HepG2 (cell line): ENCODE data around the gene CAPN9. TPM values are rescaled to one million over a fixed set of nuclear protein-coding genes. Genes with fewer than 3 reads are reported as not detected.

Experiments used
- ATRX ChIP-seq: sonication (generic); formaldehyde crosslinking; IDR thresholded peaks from 2 replicates; pipeline ENCODE4 v1.4.0; 2020; ENCODE audit warnings: missing genetic modification reagents, borderline replicate concordance
- CAMTA2 ChIP-seq: sonication (generic); formaldehyde crosslinking; IDR thresholded peaks from 2 replicates; pipeline ENCODE4 v1.4.0; 2020; ENCODE audit warnings: mild to moderate bottlenecking, missing genetic modification reagents, borderline replicate concordance
- CBFB ChIP-seq: sonication (generic); formaldehyde crosslinking; IDR thresholded peaks from 2 replicates; pipeline ENCODE4 v1.4.0; 2020; ENCODE audit warnings: missing genetic modification reagents
- CEBPB ChIP-seq: IDR thresholded peaks from 2 replicates; pipeline ENCODE4 v1.6.1; 2011; ENCODE audit warnings: low read depth, low read length, improper control_type of control experiment, borderline replicate concordance
- CHCHD3 ChIP-seq: sonication (generic); formaldehyde crosslinking; IDR thresholded peaks from 2 replicates; pipeline ENCODE4 v1.8.0; 2022; ENCODE audit warnings: mild to moderate bottlenecking, missing genetic modification reagents, moderate library complexity
- ELF1 ChIP-seq: sonication (generic); formaldehyde crosslinking; IDR thresholded peaks from 2 replicates; pipeline ENCODE4 v1.4.0; 2020; ENCODE audit warnings: missing genetic modification reagents
- ETV6 ChIP-seq: sonication (generic); formaldehyde crosslinking; conservative IDR thresholded peaks from 2 replicates; pipeline ENCODE4 v1.4.0; 2020; ENCODE audit warnings: missing genetic modification reagents
- FOXK2 ChIP-seq: fragments of 450-650 bp; IDR thresholded peaks from 2 replicates; pipeline ENCODE4 v1.6.1; 2016
- KAT7 ChIP-seq: IDR thresholded peaks from 2 replicates; pipeline ENCODE4 v1.6.1; 2018; ENCODE audit warnings: borderline replicate concordance, missing compliant biosample characterization
- KDM1A ChIP-seq: IDR thresholded peaks from 2 replicates; pipeline ENCODE4 v1.6.1; 2016; ENCODE audit warnings: missing compliant biosample characterization
- KDM3A ChIP-seq: IDR thresholded peaks from 2 replicates; pipeline ENCODE4 v1.6.1; 2018; ENCODE audit warnings: low read depth, missing compliant biosample characterization
- MED8 ChIP-seq: sonication (generic); formaldehyde crosslinking; IDR thresholded peaks from 2 replicates; pipeline ENCODE4 v1.8.1; 2023; ENCODE audit warnings: mild to moderate bottlenecking, missing genetic modification reagents; ENCODE audit not compliant: insufficient replicate concordance
- NR2C2 ChIP-seq: sonication (generic); formaldehyde crosslinking; IDR thresholded peaks from 2 replicates; pipeline ENCODE4 v1.4.0; 2020; ENCODE audit warnings: missing genetic modification reagents, mild to moderate bottlenecking, moderate library complexity, borderline replicate concordance
- PAF1 ChIP-seq: IDR thresholded peaks from 2 replicates; pipeline ENCODE4 v1.6.1; 2016; ENCODE audit warnings: missing genetic modification reagents, missing compliant biosample characterization
- RAD51 ChIP-seq: fragments of 450-650 bp; IDR thresholded peaks from 2 replicates; pipeline ENCODE4 v1.6.1; 2016; ENCODE audit warnings: borderline replicate concordance
- SALL1 ChIP-seq: sonication (generic); formaldehyde crosslinking; IDR thresholded peaks from 2 replicates; pipeline ENCODE4 v1.8.0; 2022; ENCODE audit warnings: mild to moderate bottlenecking, missing genetic modification reagents
- SP140L ChIP-seq: sonication (generic); formaldehyde crosslinking; IDR thresholded peaks from 2 replicates; pipeline ENCODE4 v1.4.0; 2020; ENCODE audit warnings: missing genetic modification reagents, borderline replicate concordance
- SRSF9 ChIP-seq: fragments of 200-400 bp; formaldehyde crosslinking; IDR thresholded peaks from 2 replicates; pipeline ENCODE4 v1.6.1; 2018; ENCODE audit warnings: borderline replicate concordance, mild to moderate bottlenecking, low read depth, low read length; ENCODE audit not compliant: insufficient read depth, poor library complexity, severe bottlenecking
- STAG1 ChIP-seq: sonication (generic); formaldehyde crosslinking; IDR thresholded peaks from 2 replicates; pipeline ENCODE4 v1.4.0; 2020; ENCODE audit warnings: missing genetic modification reagents
- TOE1 ChIP-seq: sonication (generic); formaldehyde crosslinking; IDR thresholded peaks from 2 replicates; pipeline ENCODE4 v1.4.0; 2020; ENCODE audit warnings: mild to moderate bottlenecking, missing genetic modification reagents
- ZMYM2 ChIP-seq: sonication (generic); formaldehyde crosslinking; IDR thresholded peaks from 2 replicates; pipeline ENCODE4 v1.8.0; 2022; ENCODE audit warnings: mild to moderate bottlenecking, missing genetic modification reagents
- ZNF282 ChIP-seq: fragments of 450-650 bp; IDR thresholded peaks from 2 replicates; pipeline ENCODE4 v1.6.1; 2018; ENCODE audit not compliant: partially characterized antibody
- ZNF501 ChIP-seq: sonication (generic); formaldehyde crosslinking; IDR thresholded peaks from 2 replicates; pipeline ENCODE4 v1.5.1; 2020; ENCODE audit warnings: mild to moderate bottlenecking, moderate library complexity, missing genetic modification reagents
- ZNF543 ChIP-seq: sonication (generic); formaldehyde crosslinking; IDR thresholded peaks from 2 replicates; pipeline ENCODE4 v1.4.0; 2020; ENCODE audit warnings: mild to moderate bottlenecking, missing genetic modification reagents
- ZNF563 ChIP-seq: sonication (generic); formaldehyde crosslinking; IDR thresholded peaks from 2 replicates; pipeline ENCODE4 v1.8.0; 2022; ENCODE audit warnings: mild to moderate bottlenecking, moderate library complexity, missing genetic modification reagents
- ZNF75D ChIP-seq: sonication (generic); formaldehyde crosslinking; IDR thresholded peaks from 2 replicates; pipeline ENCODE4 v1.8.1; 2023; ENCODE audit warnings: missing genetic modification reagents, mild to moderate bottlenecking, borderline replicate concordance
- ZNF775 ChIP-seq: sonication (generic); formaldehyde crosslinking; IDR thresholded peaks from 2 replicates; pipeline ENCODE4 v1.4.0; 2020; ENCODE audit warnings: missing genetic modification reagents, mild to moderate bottlenecking, moderate library complexity, borderline replicate concordance
- polyA plus RNA-seq, 8 experiments: library from polyadenylated mRNA; depleted of rRNA in 3 of 8; stranded (reverse) in 7 of 8; unstranded in 1 of 8; fragments of >200 nt; fragmentation: Illumina TruSeq in 4 of 8; extraction: Trizol in 4 of 8; gene quantifications; 2 replicates each; pipeline versions ENCODE4 v1.2.1 to v1.2.3, GENCODE V29; 2011 to 2016; ENCODE audit warnings: low read depth in 4 of 8, missing spikeins in 1 of 8, mixed read lengths in 1 of 8; ENCODE audit not compliant: insufficient read depth in 1 of 8
- total RNA-seq, 5 experiments: library from RNA; depleted of rRNA; stranded (reverse); fragments of >200 nt; fragmentation: Illumina TruSeq; extraction: Trizol; gene quantifications; 2 replicates each; pipeline ENCODE4 v1.2.3, GENCODE V29; 2016; ENCODE audit warnings: low read depth in 1 of 5
- TF ChIP-seq, protein P1 (sequence below): sonication (generic); formaldehyde crosslinking; IDR thresholded peaks from 2 replicates; pipeline ENCODE4 v1.8.0; 2022; ENCODE audit warnings: mild to moderate bottlenecking, missing genetic modification reagents
- TF ChIP-seq, protein P2 (sequence below): sonication (generic); formaldehyde crosslinking; IDR thresholded peaks from 2 replicates; pipeline ENCODE4 v1.4.0; 2020; ENCODE audit warnings: missing genetic modification reagents
- TF ChIP-seq, protein P3 (sequence below): sonication (generic); formaldehyde crosslinking; conservative IDR thresholded peaks from 2 replicates; pipeline ENCODE4 v1.4.0; 2020; ENCODE audit warnings: missing genetic modification reagents

Gene CAPN9
- total and polyA plus RNA-seq, 2 of the 13 experiments (the other 11 are each of a cell fraction or from before 2014, with no cell fraction given), result 0.04 to 0.31 TPM

DNA sequence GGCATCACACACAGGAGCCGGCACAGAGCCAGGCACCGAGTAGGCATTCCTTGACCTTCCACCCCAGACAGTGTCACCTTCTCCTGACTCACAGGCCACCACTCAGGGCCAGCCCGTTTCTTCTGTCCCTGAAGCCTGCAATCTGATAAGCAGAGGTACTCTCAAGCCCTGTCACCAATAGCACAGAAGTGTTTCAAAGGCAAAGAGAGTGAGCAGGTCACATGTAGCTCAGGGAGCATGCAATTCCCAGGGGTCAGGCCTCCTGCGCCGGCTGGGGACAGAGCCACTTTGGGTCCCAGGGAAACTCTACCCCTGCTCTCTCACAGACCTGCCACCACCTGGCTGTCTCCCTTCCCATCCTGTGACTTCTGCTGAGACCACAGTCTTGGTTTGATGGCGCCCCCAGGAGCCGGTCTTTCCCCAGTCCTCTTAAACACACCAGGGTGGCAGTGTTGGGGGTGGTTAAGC, 13.2 kb downstream of the CAPN9 start (continued):
- no peak for TF ChIP-seq KDM1A (CRISPR knock-in tag)
- no peak for TF ChIP-seq SP140L (CRISPR knock-in tag)
- TF ChIP-seq ELF1 (CRISPR knock-in tag), result no peak
- TF ChIP-seq, protein P1, sequence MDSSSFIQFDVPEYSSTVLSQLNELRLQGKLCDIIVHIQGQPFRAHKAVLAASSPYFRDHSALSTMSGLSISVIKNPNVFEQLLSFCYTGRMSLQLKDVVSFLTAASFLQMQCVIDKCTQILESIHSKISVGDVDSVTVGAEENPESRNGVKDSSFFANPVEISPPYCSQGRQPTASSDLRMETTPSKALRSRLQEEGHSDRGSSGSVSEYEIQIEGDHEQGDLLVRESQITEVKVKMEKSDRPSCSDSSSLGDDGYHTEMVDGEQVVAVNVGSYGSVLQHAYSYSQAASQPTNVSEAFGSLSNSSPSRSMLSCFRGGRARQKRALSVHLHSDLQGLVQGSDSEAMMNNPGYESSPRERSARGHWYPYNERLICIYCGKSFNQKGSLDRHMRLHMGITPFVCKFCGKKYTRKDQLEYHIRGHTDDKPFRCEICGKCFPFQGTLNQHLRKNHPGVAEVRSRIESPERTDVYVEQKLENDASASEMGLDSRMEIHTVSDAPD (CRISPR knock-in tag), result no peak
- TF ChIP-seq ZNF282, result no peak
- peak; percentile 91 for TF ChIP-seq STAG1 (CRISPR knock-in tag)
- no peak for TF ChIP-seq CEBPB
- no peak for TF ChIP-seq ZNF775 (CRISPR knock-in tag)
- no peak for TF ChIP-seq ATRX (CRISPR knock-in tag)
- TF ChIP-seq RAD51, result no peak
- TF ChIP-seq, protein P2, sequence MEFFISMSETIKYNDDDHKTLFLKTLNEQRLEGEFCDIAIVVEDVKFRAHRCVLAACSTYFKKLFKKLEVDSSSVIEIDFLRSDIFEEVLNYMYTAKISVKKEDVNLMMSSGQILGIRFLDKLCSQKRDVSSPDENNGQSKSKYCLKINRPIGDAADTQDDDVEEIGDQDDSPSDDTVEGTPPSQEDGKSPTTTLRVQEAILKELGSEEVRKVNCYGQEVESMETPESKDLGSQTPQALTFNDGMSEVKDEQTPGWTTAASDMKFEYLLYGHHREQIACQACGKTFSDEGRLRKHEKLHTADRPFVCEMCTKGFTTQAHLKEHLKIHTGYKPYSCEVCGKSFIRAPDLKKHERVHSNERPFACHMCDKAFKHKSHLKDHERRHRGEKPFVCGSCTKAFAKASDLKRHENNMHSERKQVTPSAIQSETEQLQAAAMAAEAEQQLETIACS (CRISPR knock-in tag), result no peak
- TF ChIP-seq SALL1 (CRISPR knock-in tag), result peak; percentile 59
- TF ChIP-seq ZMYM2 (CRISPR knock-in tag), result no peak
- TF ChIP-seq CHCHD3 (CRISPR knock-in tag), result no peak
- no peak for TF ChIP-seq CBFB
- no peak for TF ChIP-seq SRSF9
- TF ChIP-seq ZNF543 (CRISPR knock-in tag), result peak; percentile 67; the same call in 1 of the 2 replicates
- no peak for TF ChIP-seq MED8 (CRISPR knock-in tag)
- TF ChIP-seq, protein P3, sequence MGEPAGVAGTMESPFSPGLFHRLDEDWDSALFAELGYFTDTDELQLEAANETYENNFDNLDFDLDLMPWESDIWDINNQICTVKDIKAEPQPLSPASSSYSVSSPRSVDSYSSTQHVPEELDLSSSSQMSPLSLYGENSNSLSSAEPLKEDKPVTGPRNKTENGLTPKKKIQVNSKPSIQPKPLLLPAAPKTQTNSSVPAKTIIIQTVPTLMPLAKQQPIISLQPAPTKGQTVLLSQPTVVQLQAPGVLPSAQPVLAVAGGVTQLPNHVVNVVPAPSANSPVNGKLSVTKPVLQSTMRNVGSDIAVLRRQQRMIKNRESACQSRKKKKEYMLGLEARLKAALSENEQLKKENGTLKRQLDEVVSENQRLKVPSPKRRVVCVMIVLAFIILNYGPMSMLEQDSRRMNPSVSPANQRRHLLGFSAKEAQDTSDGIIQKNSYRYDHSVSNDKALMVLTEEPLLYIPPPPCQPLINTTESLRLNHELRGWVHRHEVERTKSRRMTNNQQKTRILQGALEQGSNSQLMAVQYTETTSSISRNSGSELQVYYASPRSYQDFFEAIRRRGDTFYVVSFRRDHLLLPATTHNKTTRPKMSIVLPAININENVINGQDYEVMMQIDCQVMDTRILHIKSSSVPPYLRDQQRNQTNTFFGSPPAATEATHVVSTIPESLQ (CRISPR knock-in tag), result no peak
- no peak for TF ChIP-seq PAF1 (CRISPR knock-in tag)
- no peak for TF ChIP-seq ZNF75D
- TF ChIP-seq KDM3A, result no peak
- no peak for TF ChIP-seq ETV6 (CRISPR knock-in tag)
- no peak for TF ChIP-seq KAT7
- no peak for TF ChIP-seq FOXK2
- TF ChIP-seq NR2C2 (CRISPR knock-in tag), result peak; percentile 29; the same call in 1 of the 2 replicates
- TF ChIP-seq TOE1 (CRISPR knock-in tag), result no peak
- no peak for TF ChIP-seq CAMTA2 (CRISPR knock-in tag)
- TF ChIP-seq ZNF501 (CRISPR knock-in tag), result no peak; the same call in 1 of the 2 replicates
- peak; percentile 19; the same call in 1 of the 2 replicates for TF ChIP-seq ZNF563 (CRISPR knock-in tag)
